H9 (cell line): Measurements from ENCODE around the gene RASIP1. TPM values are rescaled to one million over a fixed set of nuclear protein-coding genes. Genes with fewer than 3 reads are reported as not detected.

Source experiments
- DNase-seq: peaks from one replicate; pipeline ENCODE4 v3.0.0-alpha.2; 2017
- H2AFZ ChIP-seq: one replicate; pipeline ENCODE4 v1.6.1; 2013; ENCODE audit warnings: mild to moderate bottlenecking, low read length, control low read depth, moderate library complexity
- H2AK5ac ChIP-seq: 2 replicates; pipeline ENCODE4 v1.6.1; 2013; ENCODE audit warnings: low read length, control low read depth, mixed read lengths; ENCODE audit not compliant: insufficient read length
- H2BK120ac ChIP-seq: one replicate; pipeline ENCODE4 v1.6.1; 2013; ENCODE audit warnings: low read depth, mild to moderate bottlenecking, low read length, control low read depth, inconsistent platforms; ENCODE audit not compliant: poor library complexity, severe bottlenecking
- H2BK12ac ChIP-seq: 2 replicates; pipeline ENCODE4 v1.6.1; 2013; ENCODE audit warnings: low read length, control low read depth, mixed read lengths, low read depth; ENCODE audit not compliant: insufficient read length
- H2BK15ac ChIP-seq: 2 replicates; pipeline ENCODE4 v1.6.1; 2013; ENCODE audit warnings: low read depth, low read length, control low read depth
- H2BK20ac ChIP-seq: one replicate; pipeline ENCODE4 v1.6.1; 2013; ENCODE audit warnings: low read depth, mild to moderate bottlenecking, low read length, control low read depth, inconsistent platforms; ENCODE audit not compliant: poor library complexity, severe bottlenecking
- H2BK5ac ChIP-seq: 2 replicates; pipeline ENCODE4 v1.6.1; 2013; ENCODE audit warnings: low read length, control low read depth, mixed read lengths; ENCODE audit not compliant: insufficient read length
- H3K14ac ChIP-seq: 2 replicates; pipeline ENCODE4 v1.6.1; 2013; ENCODE audit warnings: low read length, control low read depth; ENCODE audit not compliant: insufficient read depth
- H3K18ac ChIP-seq: 2 replicates; pipeline ENCODE4 v1.6.1; 2013; ENCODE audit warnings: low read depth, mild to moderate bottlenecking, mixed read lengths, low read length, control low read depth; ENCODE audit not compliant: insufficient read length
- H3K23ac ChIP-seq: 2 replicates; pipeline ENCODE4 v1.6.1; 2013; ENCODE audit warnings: low read length, control low read depth, mixed read lengths, low read depth; ENCODE audit not compliant: insufficient read length
- H3K23me2 ChIP-seq: 2 replicates; pipeline ENCODE4 v1.6.1; 2013; ENCODE audit warnings: low read depth, mild to moderate bottlenecking, mixed read lengths, low read length, control low read depth; ENCODE audit not compliant: insufficient read length, poor library complexity, severe bottlenecking
- H3K27ac ChIP-seq: 2 replicates; pipeline ENCODE4 v1.5.1; 2013; ENCODE audit warnings: low read length, control low read depth, mixed read lengths, low read depth; ENCODE audit not compliant: insufficient read length
- H3K27me3 ChIP-seq: 2 replicates; pipeline ENCODE4 v1.6.1; 2013; ENCODE audit warnings: low read length, control low read depth, inconsistent platforms; ENCODE audit not compliant: insufficient read depth
- H3K4ac ChIP-seq: 2 replicates; pipeline ENCODE4 v1.6.1; 2013; ENCODE audit warnings: low read depth, mild to moderate bottlenecking, control low read depth, inconsistent platforms, low read length, moderate library complexity
- H3K4me1 ChIP-seq: 2 replicates; pipeline ENCODE4 v1.6.1; 2013; ENCODE audit warnings: low read length, control low read depth, inconsistent platforms; ENCODE audit not compliant: insufficient read depth
- H3K4me2 ChIP-seq: 2 replicates; pipeline ENCODE4 v1.6.1; 2013; ENCODE audit warnings: low read length, control low read depth, mixed read lengths; ENCODE audit not compliant: insufficient read length, insufficient read depth
- H3K56ac ChIP-seq: 2 replicates; pipeline ENCODE4 v1.6.1; 2013; ENCODE audit warnings: low read depth, mild to moderate bottlenecking, mixed read lengths, low read length, control low read depth; ENCODE audit not compliant: insufficient read length
- H3K79me1 ChIP-seq: 2 replicates; pipeline ENCODE4 v1.6.1; 2013; ENCODE audit warnings: low read depth, mild to moderate bottlenecking, moderate library complexity, low read length, control low read depth, inconsistent platforms; ENCODE audit not compliant: insufficient read depth, poor library complexity, severe bottlenecking
- H3K79me2 ChIP-seq: 2 replicates; pipeline ENCODE4 v1.6.1; 2013; ENCODE audit warnings: low read length, control low read depth, inconsistent platforms; ENCODE audit not compliant: insufficient read depth
- H3K9ac ChIP-seq: 2 replicates; pipeline ENCODE4 v1.6.1; 2013; ENCODE audit warnings: low read length, control low read depth, mixed read lengths; ENCODE audit not compliant: insufficient read length; ENCODE audit errors: extremely low read depth
- H3K9me3 ChIP-seq: one replicate; pipeline ENCODE4 v1.6.1; 2013; ENCODE audit warnings: low read depth, low read length, inconsistent platforms; ENCODE audit not compliant: control insufficient read depth
- H3T11ph ChIP-seq: one replicate; pipeline ENCODE4 v1.6.1; 2013; ENCODE audit warnings: mild to moderate bottlenecking, low read length, control low read depth, inconsistent platforms
- H4K20me1 ChIP-seq: one replicate; pipeline ENCODE4 v1.6.1; 2013; ENCODE audit not compliant: control insufficient read depth, insufficient read length, insufficient read depth
- H4K5ac ChIP-seq: 2 replicates; pipeline ENCODE4 v1.6.1; 2013; ENCODE audit warnings: low read depth, mild to moderate bottlenecking, mixed read lengths, low read length, control low read depth; ENCODE audit not compliant: insufficient read length
- H4K8ac ChIP-seq: replicated peaks from 2 replicates; pipeline ENCODE4 v1.6.1; 2013; ENCODE audit warnings: low read length, control low read depth, mixed read lengths, low read depth; ENCODE audit not compliant: insufficient read length
- H4K91ac ChIP-seq: 2 replicates; pipeline ENCODE4 v1.6.1; 2013; ENCODE audit warnings: low read depth, mild to moderate bottlenecking, moderate library complexity, mixed read lengths, low read length, control low read depth; ENCODE audit not compliant: insufficient read length
- H3K27ac Mint-ChIP-seq, 3 experiments: 2 replicates in 2 of 3; 3 replicates in 1 of 3; pipeline ENCODE4 v1.8.0; 2020 to 2021; ENCODE audit warnings: mixed read lengths in 3 of 3, mild to moderate bottlenecking in 1 of 3, moderate library complexity in 1 of 3
- H3K27me3 Mint-ChIP-seq: 2 replicates; pipeline ENCODE4 v1.8.0; 2021; ENCODE audit warnings: low read depth, mild to moderate bottlenecking, moderate library complexity, mixed read lengths
- H3K36me3 Mint-ChIP-seq, 3 experiments: 2 replicates in 2 of 3; 3 replicates in 1 of 3; pipeline ENCODE4 v1.8.0; 2020 to 2021; ENCODE audit warnings: low read depth in 3 of 3, mixed read lengths in 3 of 3; ENCODE audit not compliant: insufficient read depth in 1 of 3
- H3K4me1 Mint-ChIP-seq, 2 experiments: 2 replicates each; pipeline ENCODE4 v1.8.0; 2020; ENCODE audit warnings: mixed read lengths in 2 of 2
- H3K4me3 Mint-ChIP-seq, 2 experiments: 2 replicates in 1 of 2; 3 replicates in 1 of 2; pipeline ENCODE4 v1.8.0; 2020 to 2021; ENCODE audit warnings: mild to moderate bottlenecking in 2 of 2, mixed read lengths in 2 of 2, moderate library complexity in 1 of 2
- H3K9me3 Mint-ChIP-seq, 2 experiments: 2 replicates in 1 of 2; 3 replicates in 1 of 2; pipeline ENCODE4 v1.8.0; 2020; ENCODE audit warnings: mild to moderate bottlenecking in 2 of 2, mixed read lengths in 2 of 2, moderate library complexity in 1 of 2
- CTCF ChIP-seq: fragments of 200-600 bp; sonication (generic); conservative IDR thresholded peaks from 3 replicates; pipeline ENCODE4 v1.8.0; 2021; ENCODE audit warnings: antibody characterized with exemption, mild to moderate bottlenecking
- WGBS: extraction: QIAGEN DNeasy Blood & Tissue Kit; methylation state at CpG from one replicate; pipeline ENCODE4 v1.1.7; 2013; ENCODE audit warnings: missing lambda C conversion rate, low lambda C conversion rate, mixed read lengths; ENCODE audit not compliant: insufficient read length; ENCODE audit errors: extremely low coverage; 5-methylcytosine and 5-hydroxymethylcytosine counted together
- total RNA-seq: library from RNA; stranded (reverse); gene quantifications from 2 replicates; pipeline ENCODE4 v1.2.1, GENCODE V29; 2021

The RASIP1 gene
- total RNA-seq, 1 experiment from 2014 or later = 2.4 TPM

- Histone ChIP-seq H3K9me3 (no peaks in the 10 kb centered on the region), H3K27me3 (no peaks in the 10 kb centered on the region), H2BK15ac (no peak overlapping the region), H3K9ac (no peak overlapping the region), H2BK5ac (no peak overlapping the region), H2BK12ac (no peak overlapping the region), H2BK20ac (no peak overlapping the region), H2BK120ac (no peak overlapping the region), H4K91ac (no peak overlapping the region), H3K14ac (no peak overlapping the region), H3T11ph (no peak overlapping the region), H3K23me2 (no peaks in the 10 kb centered on the region), H4K8ac (no peak overlapping the region), H4K5ac (no peak overlapping the region), H3K27ac (no peak overlapping the region), H3K4ac (no peak overlapping the region), H3K4me1 (no peaks in the 10 kb centered on the region; the same call in 1 of the 2 replicates), H3K79me2 (no peaks in the 10 kb centered on the region), H3K4me2 (no peak overlapping the region), H3K18ac (no peak overlapping the region), H2AFZ (no peak overlapping the region), H3K79me1 (no peaks in the 10 kb centered on the region), H3K23ac (no peak overlapping the region), H3K56ac (no peak overlapping the region), H4K20me1 (no peaks in the 10 kb centered on the region), H2AK5ac (no peak overlapping the region)
- no peaks in the 10 kb centered on the region for H3K36me3 Mint-ChIP-seq
- DNase-seq = no peak
- peaks cover 7% of the 10 kb centered on the region for H3K27me3 Mint-ChIP-seq
- WGBS = no CpG with 5 or more reads among the region's 13 CpGs
- H3K9me3 Mint-ChIP-seq = no peaks in the 10 kb centered on the region
- TF ChIP-seq CTCF = no peak
- H3K4me3 Mint-ChIP-seq = no peak overlapping the region
- H3K4me1 Mint-ChIP-seq = peaks cover 26 to 30% of the 10 kb centered on the region in 2 experiments
- H3K27ac Mint-ChIP-seq = no peak overlapping the region; a peak in 1 of 7 replicates
Observed at GRCh38 chr19:48676887-48677286, 63.5 kb downstream of the RASIP1 start.
